Nephron progenitor cell (in vitro differentiated cells): Measurements from ENCODE around the gene KHDRBS2.
A peak's percentile ranks its signal among the peaks of the same experiment; 100 is the strongest.

Source experiments
- DNase-seq: peaks from one replicate; pipeline ENCODE4 v3.0.0; 2021
- H3K27ac Mint-ChIP-seq: 2 replicates; pipeline ENCODE4 v1.8.0; 2021; ENCODE audit warnings: mild to moderate bottlenecking, moderate library complexity, mixed read lengths
- H3K27me3 Mint-ChIP-seq: 2 replicates; pipeline ENCODE4 v1.8.0; 2021; ENCODE audit warnings: mild to moderate bottlenecking, low read depth, mixed read lengths; ENCODE audit not compliant: poor library complexity
- H3K36me3 Mint-ChIP-seq: 2 replicates; pipeline ENCODE4 v1.8.0; 2021; ENCODE audit warnings: low read depth, mixed read lengths
- H3K4me1 Mint-ChIP-seq: 2 replicates; pipeline ENCODE4 v1.8.0; 2021; ENCODE audit warnings: mixed read lengths
- H3K4me3 Mint-ChIP-seq: 2 replicates; pipeline ENCODE4 v1.8.0; 2021; ENCODE audit warnings: mild to moderate bottlenecking, moderate library complexity, mixed read lengths
- H3K9me3 Mint-ChIP-seq: 2 replicates; pipeline ENCODE4 v1.8.0; 2021; ENCODE audit warnings: mild to moderate bottlenecking, moderate library complexity, mixed read lengths
- CTCF ChIP-seq: fragments of 200-600 bp; sonication (generic); IDR thresholded peaks from 2 replicates; pipeline ENCODE4 v1.5.0; 2021; ENCODE audit warnings: antibody characterized with exemption

The KHDRBS2 gene

GRCh38 chr6:61959196-61959595 is 326.8 kb downstream of the KHDRBS2 start:
- Mint-ChIP-seq H3K9me3 (peaks cover 31% of the 10 kb centered on the region), H3K36me3 (peaks cover 8% of the 10 kb centered on the region), H3K27ac (no peak overlapping the region), H3K27me3 (peaks cover 2% of the 10 kb centered on the region), H3K4me3 (no peak overlapping the region), H3K4me1 (no peaks in the 10 kb centered on the region)
- TF ChIP-seq CTCF = no peak
- no peak for DNase-seq

- Mint-ChIP-seq H3K4me3 (no peak overlapping the region), H3K27me3 (no peaks in the 10 kb centered on the region), H3K4me1 (no peaks in the 10 kb centered on the region), H3K36me3 (peaks cover 8% of the 10 kb centered on the region), H3K27ac (peak overlapping the region; percentile 70), H3K9me3 (peaks cover 31% of the 10 kb centered on the region)
- no peak for DNase-seq
- no peak for TF ChIP-seq CTCF
Measured at GRCh38 chr6:61953851-61954250, 332.2 kb downstream of the KHDRBS2 start.

GRCh38 chr6:61951586-61951985 is 334.4 kb downstream of the KHDRBS2 start:
- no peak for TF ChIP-seq CTCF
- Mint-ChIP-seq H3K9me3 (peaks cover 8% of the 10 kb centered on the region), H3K36me3 (peaks cover 1% of the 10 kb centered on the region), H3K4me1 (no peaks in the 10 kb centered on the region), H3K27me3 (no peaks in the 10 kb centered on the region), H3K4me3 (no peak overlapping the region), H3K27ac (no peak overlapping the region)
- DNase-seq = no peak

GRCh38 chr6:61950811-61951210 is 335.2 kb downstream of the KHDRBS2 start:
- Mint-ChIP-seq H3K27me3 (no peaks in the 10 kb centered on the region), H3K9me3 (peaks cover under 1% of the 10 kb centered on the region), H3K4me3 (no peak overlapping the region), H3K27ac (no peak overlapping the region), H3K4me1 (no peaks in the 10 kb centered on the region), H3K36me3 (no peaks in the 10 kb centered on the region)
- no peak for DNase-seq
- no peak for TF ChIP-seq CTCF

GRCh38 chr6:61949971-61950370 is 336.1 kb downstream of the KHDRBS2 start:
- H3K4me1 Mint-ChIP-seq = no peaks in the 10 kb centered on the region
- no peaks in the 10 kb centered on the region for H3K27me3 Mint-ChIP-seq
- H3K4me3 Mint-ChIP-seq = no peak overlapping the region
- no peak for DNase-seq
- no peaks in the 10 kb centered on the region for H3K36me3 Mint-ChIP-seq
- no peak for TF ChIP-seq CTCF
- no peaks in the 10 kb centered on the region for H3K9me3 Mint-ChIP-seq
- no peak overlapping the region for H3K27ac Mint-ChIP-seq

- H3K27me3 Mint-ChIP-seq = no peaks in the 10 kb centered on the region
- no peak overlapping the region for H3K27ac Mint-ChIP-seq
- H3K4me1 Mint-ChIP-seq = no peaks in the 10 kb centered on the region
- DNase-seq = no peak
- no peaks in the 10 kb centered on the region for H3K36me3 Mint-ChIP-seq
- no peak overlapping the region for H3K4me3 Mint-ChIP-seq
- H3K9me3 Mint-ChIP-seq = no peaks in the 10 kb centered on the region
- TF ChIP-seq CTCF = no peak
Measured at GRCh38 chr6:61949161-61949560, 336.9 kb downstream of the KHDRBS2 start.
